GM21737 (cell line): ENCODE data around the gene GBA2.

Experiments
- ATAC-seq: cut with Tn5 transposase; IDR thresholded peaks from one replicate; pipeline ENCODE4 v1.9.1; 2021; ENCODE audit warnings: mild to moderate bottlenecking, moderate library complexity; ENCODE audit not compliant: unreplicated experiment

Gene GBA2

DNA sequence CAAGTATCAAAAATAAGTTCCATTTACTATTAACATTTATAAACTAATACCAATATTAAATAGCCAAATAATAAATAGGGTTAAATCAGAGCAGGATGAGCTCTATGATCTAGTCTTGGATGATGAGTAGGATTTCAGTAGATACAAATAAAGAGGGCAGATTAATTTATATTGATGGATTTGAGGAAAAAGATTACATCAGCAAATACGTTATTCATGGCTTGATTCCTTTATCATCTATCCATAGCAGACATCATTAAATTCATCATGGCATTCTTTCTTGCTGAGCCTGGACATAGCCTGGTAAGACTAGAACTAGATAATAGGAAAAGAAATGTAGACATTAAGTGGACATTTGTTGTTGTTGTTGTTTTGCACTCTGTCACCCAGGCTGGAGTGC lies 18.4 kb upstream of the GBA2 start:
- no peak for ATAC-seq

DNA sequence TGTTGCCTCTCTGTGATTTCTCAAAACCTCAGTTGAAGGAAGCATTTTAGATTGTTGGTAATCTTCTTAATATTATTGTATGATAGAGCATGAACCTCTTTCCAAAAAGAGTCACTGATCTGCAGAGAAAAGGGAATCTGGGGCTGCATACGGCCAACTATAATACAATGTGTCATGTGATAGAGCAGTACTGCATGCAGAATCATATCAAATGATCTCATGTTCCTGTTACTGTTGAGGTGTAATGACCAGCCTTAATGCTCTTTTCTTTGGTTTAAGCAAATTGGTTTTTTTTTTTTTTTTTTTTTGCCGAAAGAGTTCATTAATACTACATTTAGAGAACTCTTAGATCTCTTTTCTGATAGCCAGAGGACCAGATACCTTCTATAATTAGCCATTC lies 18.0 kb upstream of the GBA2 start:
- ATAC-seq, result no peak

DNA sequence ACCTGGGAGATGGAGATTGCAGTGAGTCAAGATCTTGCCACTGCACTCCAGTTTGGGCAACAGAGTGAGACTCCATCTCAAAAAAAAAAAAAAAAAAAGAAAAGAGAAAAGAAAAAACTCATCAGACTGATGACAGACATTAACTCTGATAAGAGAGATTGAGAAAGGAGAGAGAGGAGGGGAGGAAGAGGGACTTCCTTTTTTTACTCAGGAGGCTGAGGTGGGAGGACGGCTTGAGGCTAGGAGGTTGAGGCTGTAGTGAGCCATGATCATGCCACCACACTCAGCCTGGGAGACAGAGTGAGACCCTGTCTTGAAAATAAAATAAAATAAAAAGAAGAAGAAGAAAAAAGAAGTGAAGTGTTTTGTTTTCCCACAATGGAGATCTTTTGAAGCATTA lies 14.8 kb upstream of the GBA2 start:
- ATAC-seq, result no peak

DNA sequence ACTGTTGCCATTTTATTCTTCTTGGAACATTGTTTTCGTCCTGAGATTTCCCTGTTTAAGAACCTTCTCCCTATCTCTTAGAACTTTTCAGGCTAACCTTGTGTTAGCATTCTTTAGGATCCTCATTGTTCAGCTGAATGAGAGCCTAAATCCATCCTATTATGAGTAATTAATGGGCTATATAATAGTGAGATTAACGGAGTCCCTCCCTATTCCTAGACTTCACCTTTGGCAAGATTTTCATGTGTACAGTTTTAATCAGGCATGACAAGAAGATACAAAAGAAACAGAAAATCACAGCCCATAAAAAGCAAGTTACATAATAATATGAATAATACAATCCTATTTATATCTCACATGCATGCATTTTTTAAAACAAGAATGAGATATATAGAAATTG lies 14.2 kb upstream of the GBA2 start:
- no peak for ATAC-seq

DNA sequence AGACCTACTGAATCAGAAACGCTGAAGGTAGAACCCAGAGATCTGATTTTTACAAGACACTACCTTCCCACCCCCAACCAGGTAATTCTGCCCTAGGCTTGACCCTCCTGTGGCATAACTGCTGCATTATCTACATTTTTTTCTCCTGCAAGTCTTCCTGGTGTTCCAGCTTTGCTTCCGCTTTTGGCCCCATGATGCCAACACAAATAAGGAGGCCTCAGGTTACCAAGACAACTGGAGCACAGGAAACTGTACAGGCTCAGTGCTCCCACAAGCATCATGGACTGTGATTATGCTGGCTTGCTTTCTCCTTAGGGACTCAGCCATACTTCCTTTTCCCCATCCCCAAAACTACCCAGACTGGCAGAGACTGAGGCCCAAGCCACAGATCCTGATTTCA lies 11.6 kb upstream of the GBA2 start:
- no peak for ATAC-seq

DNA sequence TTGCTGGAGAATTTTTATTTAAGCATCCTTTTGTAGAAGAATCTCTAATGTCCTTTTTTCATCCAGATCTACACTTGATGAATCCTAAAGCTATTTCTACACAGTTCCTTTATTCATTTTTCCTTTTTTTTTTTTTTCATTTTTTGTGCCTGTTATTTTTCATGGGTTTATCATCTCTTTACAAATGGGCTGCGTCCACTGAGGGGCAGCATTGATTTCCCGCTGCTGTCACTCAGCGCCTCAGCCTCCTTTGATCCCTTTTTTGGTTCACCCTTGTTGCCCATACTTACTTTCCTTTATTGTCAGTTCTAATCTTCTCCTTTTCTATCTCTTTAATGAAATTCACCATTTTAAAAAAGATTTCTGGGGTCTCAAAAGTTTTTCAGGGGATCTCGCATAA lies 10.8 kb upstream of the GBA2 start:
- ATAC-seq, result no peak

DNA sequence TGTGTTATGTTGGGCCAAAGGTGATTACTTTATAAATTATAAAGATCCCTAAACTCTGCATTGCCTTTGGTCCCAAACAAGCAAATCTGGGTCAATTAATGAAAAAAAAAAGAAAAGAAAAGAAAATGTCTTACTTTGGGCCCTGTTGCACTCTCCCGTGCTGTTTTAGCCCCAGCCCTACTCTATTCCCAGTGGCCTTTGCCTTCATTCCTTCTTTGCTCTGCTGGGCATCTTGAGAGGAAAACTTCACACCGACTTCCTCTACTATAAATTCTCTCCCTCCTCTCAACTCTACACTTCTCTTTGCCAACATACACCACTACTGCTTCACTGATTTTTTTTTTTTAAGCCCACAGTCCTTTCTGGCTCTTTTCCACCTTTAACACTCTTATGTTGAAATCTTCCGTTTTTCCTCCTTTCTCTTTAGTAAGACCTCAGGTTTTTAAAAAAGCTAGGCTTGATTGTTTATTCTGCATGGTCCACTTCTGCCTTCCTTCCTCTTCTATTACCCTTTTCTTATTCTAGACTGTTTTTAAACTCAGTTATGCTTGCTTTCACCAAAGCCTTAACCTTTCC lies 9.5 kb upstream of the GBA2 start:
- ATAC-seq, result no peak

DNA sequence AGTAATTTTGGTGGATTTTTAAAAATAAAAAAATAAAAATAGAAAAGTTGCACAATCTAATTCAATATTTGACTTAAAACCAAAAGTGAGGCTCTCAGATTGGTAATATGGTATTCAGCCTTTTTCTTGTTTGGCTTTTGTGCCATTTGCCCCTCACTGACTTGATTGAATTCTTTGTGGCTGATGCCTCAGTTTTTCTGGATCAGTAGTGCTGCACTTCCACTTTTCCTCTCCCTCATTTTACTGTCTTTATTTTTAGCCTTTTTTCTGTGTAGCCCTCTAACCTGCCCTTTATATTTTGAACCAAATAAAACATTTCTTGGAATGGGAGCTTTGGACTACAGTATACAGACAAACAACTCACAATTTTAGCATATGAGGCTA lies 8.9 kb upstream of the GBA2 start:
- ATAC-seq, result no peak

DNA sequence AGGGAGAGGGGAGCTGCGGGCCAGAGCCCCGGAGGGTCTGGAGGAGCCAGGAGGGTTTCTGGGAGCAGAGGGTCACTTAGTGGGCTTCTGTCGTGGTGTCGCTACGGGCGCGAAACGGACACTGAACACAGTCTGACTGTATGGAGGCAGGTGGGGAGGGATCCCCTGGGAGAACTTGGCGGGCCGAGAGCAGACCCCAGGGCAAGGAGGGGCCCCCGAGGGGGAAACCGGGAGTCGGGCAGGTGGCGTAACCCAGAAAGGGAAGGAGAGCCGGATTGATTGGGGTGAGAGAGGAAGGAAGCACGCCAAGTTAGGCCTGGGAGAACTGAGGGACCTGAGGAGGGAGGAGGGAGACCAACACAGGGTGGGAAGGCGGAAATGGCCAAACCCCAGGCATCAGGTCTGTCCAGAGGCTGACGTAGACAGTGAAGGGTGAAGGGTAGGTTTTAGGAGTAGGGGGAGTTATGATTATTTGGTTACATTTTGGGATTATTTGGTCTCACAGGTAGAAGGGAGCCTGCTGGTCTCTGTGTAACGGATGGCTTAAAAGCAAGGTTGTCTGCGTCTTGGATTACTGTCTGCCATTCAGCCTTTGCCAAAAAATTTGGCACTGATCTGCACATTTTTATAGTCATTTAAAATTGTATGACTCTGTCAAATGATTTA lies 8.3 kb upstream of the GBA2 start:
- peak; percentile 42 for ATAC-seq

DNA sequence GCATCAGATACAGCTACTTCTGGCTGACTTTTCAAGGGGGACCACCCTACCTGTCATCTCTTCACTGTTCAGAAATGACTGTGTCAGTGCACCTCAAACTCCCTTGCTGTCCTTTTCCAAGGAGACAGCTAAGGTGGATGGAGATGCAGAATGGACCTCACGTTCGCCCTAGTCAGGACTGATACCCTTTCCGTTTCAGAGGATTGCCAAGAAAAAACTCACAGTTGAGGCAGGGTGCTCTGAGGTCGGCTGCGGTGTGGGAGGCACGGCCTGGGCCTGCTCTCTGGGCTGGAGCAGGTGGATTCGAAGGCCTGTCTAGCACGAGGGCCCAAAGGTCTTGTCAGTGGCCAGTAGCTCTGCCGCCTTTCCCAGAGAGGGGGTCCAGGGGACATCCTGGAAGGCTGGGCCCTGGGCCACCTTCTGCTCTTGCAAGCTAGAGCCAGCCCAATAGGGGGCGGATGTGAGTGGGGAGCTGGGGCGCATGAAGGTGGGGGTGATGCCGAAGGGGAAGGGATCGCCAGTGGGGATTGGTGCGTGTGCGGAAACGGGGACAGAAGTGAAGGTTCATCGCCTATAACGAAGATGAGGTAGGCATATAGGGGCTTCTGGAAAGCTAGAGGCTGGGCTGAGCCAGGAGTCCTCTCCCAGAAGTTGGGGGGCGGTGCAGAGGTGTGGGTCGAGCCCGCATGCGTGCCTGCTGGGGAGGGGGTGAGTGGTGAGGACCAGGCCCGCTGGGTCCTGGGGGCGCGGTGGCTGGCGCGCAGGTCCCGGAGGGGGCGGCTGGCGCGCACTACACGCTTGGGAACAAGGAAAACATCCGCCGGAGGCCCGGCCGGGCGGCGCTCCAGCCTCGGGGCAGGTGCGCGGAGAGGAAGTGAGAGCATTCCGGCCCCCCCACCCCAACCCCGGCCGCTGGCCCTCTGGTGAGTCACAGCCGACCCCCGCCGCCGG lies 7.5 kb upstream of the GBA2 start:
- ATAC-seq, result peak; percentile 49

DNA sequence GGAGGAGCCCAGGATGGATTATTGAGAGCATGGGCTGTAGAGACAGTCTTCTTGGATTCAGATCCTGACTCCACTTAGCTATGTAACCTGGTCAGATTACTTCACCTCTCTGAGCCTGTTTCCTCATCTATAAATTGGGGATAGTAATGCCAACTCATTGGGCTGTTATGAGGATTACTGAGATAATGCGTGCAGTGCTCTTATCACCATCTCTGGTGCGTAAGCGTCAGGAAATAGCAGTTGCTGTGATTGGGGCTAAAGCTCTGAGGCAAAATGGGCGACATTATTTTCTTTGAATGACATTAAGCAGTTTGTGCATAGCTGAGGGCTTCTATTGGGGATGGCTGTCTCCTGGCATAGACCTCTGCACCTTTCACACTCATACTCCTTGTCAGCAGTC lies 6.0 kb upstream of the GBA2 start:
- ATAC-seq, result no peak

DNA sequence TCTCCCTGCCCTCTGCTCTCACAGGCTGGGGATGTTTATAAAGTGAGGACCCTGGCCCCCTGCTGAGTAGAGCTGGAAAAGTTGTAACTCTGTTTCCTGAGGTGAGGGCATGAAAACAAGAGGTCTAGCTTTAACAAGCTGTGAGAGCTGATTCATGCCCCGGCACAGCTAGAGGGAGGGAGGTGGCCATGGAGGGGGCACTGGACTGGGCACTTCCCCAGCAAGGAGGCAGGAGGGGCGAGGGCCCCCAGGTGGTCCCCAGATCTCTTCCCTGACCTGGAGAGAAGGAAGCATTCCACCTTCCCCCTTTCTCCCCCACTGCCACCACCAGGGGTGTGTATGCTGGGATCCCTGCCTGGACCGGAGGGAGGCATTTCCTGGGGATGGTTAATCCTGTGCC lies 5.2 kb upstream of the GBA2 start, which contains the start of gene MSMP:
Gene MSMP, minus strand, starts transcription at position 13 of the 400 bp plus-strand sequence. CDS start 147 bp downstream, outside the sequence.
- ATAC-seq, result no peak

DNA sequence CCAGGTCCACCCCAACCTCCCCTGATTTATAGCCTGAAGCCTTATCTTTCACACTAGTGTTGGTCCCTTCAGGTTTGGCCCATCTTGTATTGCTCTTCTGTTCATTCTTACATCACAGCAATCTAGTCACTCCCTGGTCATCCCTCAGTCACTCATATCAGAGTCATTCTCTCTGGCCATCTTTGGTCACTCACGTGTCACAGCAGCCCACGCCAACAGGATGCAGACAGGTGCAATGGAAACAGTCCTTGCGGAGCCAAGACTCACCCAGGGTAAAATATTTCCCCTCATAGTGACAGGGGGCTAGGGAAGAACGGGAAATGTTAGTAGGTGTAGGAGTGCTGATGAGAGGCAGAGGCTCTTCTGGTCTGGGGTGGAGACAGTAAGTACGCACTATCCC lies 4.4 kb upstream of the GBA2 start:
- ATAC-seq, result no peak

DNA sequence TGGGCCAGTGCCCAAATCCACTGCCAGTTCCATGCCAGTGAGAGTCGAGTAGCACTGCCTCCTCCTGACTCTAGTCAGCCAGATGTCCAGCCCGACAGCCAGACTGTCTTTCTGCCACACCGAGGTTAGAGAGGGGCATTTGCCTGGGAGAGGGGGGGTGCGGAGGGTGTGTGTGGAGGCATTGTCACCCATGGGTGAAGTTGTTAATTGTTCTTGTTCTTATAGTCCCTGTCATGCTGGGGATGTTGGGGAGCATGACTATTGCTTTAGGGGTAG lies 1.2 kb upstream of the GBA2 start:
- ATAC-seq, result no peak

DNA sequence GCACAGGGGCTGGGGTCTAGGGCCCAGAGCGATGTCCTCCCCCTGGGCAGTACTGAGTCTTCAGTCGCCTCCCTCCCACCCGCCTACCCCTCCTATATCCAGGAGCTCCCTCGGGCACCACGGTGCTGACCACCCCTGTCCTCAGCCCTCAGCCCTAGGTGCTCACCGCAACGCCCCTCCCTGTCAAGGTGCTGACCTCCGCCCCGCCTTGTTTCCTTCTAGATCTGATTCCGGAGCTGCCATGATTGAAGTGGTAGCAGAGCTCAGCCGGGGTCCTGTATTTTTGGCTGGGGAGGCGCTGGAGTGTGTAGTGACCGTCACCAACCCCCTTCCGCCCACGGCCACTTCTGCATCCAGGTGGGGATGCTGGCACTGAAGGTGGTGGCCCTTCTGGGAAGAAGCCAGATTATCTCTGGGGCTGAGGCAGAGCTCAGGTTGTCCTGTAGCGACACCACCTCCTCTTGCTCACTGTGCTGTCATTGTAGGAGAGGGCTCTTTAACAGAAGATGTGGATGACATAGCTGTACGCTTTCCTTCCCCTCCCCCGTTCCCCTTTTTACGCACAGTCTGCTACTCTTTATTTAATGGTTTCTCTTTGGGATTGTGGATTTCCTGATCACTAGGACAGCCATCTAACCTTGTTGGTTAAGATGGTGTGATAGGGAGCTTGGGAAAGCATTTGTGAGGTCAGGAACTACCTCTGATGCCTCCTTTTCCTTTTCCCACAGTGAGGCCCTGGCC lies 657 bp upstream of the GBA2 start:
- ATAC-seq, result peak; percentile 24

DNA sequence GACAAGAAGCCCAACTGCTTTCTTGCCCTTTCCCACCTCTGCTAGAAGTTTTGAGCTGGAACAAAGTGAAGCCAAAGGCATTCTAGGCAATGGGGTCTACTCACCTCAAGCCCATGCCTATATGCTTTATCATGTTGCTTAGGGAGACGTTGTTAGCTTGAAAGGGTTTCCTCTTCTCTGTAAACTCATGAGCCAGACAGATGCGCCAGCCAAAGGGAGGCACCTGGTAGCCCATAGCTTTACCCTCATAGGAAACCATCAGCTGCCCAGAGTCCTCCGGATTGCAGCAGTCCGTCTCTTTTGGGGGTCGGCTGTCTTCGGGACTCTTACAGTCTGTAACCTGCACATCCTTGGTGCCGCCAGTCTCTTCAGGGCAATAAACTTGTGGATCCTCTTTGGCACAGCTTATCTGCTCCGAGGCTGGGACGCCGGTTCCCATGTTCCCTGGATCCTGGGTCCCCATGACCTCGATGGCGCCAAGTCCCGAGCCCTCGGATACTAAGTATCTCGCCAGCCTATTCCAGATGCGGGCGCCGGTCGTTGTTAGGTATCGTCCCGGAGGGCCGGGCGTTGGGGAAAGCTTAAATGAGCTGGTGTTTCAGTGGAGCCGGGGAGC lies 678 bp downstream of the GBA2 start:
- peak; percentile 3 for ATAC-seq

DNA sequence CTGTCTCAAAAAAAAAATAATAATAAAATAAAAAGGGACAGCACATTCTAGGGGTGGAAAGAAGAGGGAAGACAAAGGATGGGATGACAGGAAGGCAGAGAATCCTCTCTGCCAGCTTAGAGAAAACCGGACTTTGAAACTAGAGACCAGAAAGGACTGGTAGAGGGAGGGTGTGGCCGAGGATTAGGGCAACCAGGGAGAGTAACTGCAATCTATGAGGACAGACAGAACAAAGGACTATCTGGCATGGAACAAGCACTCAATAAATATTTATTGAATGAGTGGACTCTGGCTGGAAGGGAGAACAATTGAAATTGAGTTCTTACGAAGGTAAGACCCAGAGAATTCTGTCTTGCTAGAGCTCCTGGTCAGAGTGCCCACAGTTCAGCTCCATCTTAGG lies 2.4 kb downstream of the GBA2 start:
- ATAC-seq, result no peak

DNA sequence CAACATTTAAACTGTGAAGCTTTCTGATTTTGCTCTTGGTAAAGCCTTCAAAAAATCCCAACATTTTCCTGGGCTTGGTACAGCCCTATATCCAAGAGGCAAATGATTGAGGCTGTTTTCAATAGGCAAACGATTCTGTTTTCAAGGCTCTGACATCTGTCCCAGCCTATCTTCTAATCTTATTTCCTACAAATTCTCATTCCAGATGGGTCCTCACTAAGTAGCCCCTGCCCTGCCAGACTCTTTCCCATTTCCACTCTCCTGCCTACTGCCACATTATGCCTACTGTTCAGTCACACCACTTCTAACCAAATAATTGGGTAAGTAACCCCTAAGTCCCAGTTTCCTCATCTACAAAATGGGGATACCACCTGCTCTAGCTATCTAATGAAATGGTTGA lies 3.5 kb downstream of the GBA2 start:
- ATAC-seq, result no peak

DNA sequence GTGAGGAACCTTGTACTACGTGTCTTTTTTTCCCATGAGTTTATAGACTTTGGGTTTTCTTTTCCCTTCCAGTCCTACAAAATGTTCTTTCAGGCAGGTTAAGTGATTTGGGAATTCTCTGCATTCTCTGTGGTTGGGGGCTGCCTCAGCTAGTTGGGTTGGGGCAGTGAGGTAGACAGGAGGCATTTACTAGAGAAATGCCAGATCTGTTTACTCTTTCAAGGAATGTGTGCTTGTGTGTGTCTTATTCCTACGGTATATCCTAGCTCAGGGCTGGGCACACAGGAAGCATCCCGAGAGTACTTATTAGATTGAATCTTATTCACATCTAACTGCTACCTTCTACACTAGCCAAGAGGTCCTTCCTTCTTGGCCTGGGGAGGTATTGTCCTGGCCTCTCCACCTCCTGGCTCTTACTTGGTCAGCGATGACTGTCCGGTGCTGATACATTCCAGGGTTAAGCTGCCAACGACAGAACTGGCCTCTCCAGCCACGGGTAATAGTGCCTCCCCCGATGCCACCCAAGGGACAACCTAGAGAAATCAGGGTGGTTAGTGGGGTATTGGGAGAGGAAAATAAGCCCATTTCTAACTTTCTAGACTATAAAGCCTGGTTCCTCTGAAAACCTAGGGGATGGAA lies 5.0 kb downstream of the GBA2 start:
- no peak for ATAC-seq

DNA sequence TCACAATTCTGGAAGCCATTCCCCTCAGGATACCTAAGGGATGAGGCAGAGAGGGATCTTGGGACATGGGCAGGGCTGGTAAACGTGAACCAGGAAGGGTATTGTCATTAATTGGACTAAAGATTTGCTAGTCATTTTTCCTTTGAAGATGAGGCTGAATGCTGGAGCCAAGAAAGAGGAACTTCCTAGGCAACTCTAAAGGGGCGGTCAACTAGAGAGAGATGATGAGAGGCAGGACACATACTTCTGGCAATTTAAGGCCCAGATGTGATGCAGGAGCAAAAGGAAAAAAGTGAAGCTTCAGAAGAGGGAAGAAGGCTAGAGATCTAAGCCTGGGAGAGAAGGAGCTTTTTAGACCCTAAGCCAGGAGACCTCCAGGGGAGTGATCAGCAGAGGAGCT lies 5.6 kb downstream of the GBA2 start:
- ATAC-seq, result no peak

DNA sequence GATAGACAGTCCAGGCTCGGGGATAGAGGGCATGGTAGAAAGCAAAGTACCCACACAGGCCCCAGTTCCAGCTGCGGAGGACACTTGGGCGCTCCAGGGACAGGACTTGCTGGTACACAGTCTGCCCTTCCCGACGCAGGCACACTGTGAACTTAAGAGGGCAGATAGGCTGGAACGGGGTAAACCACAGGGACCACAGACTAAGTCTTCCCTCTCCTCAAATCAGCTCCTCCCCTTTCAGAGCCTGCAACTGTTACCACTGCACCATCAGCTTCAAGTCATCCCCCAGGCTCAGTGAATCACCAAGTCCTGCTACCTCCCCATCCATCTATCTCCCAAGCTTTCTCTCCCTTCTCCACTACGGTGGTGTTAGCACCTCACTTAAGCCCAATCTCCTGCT lies 7.3 kb downstream of the GBA2 start:
- ATAC-seq, result no peak
